ENCODE measurements around the gene ENTPD6.

Gene ENTPD6

GRCh38 chr20:25275813-25276532, 80.5 kb downstream of the ENTPD6 start:
- no peak overlapping the region for H3K27ac ChIP-seq
- TF ChIP-seq, protein P1, sequence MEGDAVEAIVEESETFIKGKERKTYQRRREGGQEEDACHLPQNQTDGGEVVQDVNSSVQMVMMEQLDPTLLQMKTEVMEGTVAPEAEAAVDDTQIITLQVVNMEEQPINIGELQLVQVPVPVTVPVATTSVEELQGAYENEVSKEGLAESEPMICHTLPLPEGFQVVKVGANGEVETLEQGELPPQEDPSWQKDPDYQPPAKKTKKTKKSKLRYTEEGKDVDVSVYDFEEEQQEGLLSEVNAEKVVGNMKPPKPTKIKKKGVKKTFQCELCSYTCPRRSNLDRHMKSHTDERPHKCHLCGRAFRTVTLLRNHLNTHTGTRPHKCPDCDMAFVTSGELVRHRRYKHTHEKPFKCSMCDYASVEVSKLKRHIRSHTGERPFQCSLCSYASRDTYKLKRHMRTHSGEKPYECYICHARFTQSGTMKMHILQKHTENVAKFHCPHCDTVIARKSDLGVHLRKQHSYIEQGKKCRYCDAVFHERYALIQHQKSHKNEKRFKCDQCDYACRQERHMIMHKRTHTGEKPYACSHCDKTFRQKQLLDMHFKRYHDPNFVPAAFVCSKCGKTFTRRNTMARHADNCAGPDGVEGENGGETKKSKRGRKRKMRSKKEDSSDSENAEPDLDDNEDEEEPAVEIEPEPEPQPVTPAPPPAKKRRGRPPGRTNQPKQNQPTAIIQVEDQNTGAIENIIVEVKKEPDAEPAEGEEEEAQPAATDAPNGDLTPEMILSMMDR (conservative IDR thresholded peaks at IDR 0.05): no peak
